Measurements from ENCODE around the gene ST3GAL3. TPM values are rescaled to one million over a fixed set of nuclear protein-coding genes. Genes with fewer than 3 reads are reported as not detected.

The ST3GAL3 gene
- total RNA-seq, 1 experiment from 2014 or later, result 8.3 TPM

GRCh38 chr1:43847882-43848281 lies 140.5 kb downstream of the ST3GAL3 start:
- H3K27ac Mint-ChIP-seq, result no peak overlapping the region
- DNase-seq, result no peak

More at GRCh38 chr1:43847882-43848281, 140.5 kb downstream of the ST3GAL3 start:
- TF ChIP-seq CTCF (conservative IDR thresholded peaks at IDR 0.05), result no peak
- H4K91ac ChIP-seq (ENCODE audit: insufficient read length, low read depth, low read length), result no peak overlapping the region
- H4K20me1 ChIP-seq (ENCODE audit: control insufficient read depth, insufficient read depth, insufficient read length), result no peaks in the 10 kb centered on the region
- no peaks in the 10 kb centered on the region for H3K79me1 ChIP-seq (ENCODE audit: insufficient read depth, low read depth, low read length, poor library complexity, severe bottlenecking)
- H2BK15ac ChIP-seq (ENCODE audit: low read depth, low read length), result no peak overlapping the region
- no peak overlapping the region for H3K4ac ChIP-seq (ENCODE audit: low read depth, low read length)
- H3K4me3 Mint-ChIP-seq, result no peak overlapping the region
- no peak overlapping the region for H2BK120ac ChIP-seq (ENCODE audit: low read depth, low read length, poor library complexity, severe bottlenecking)
- no peak overlapping the region for H2AFZ ChIP-seq (ENCODE audit: low read length)
- WGBS (ENCODE audit: extremely low coverage, insufficient read length, low lambda C conversion rate), result no CpG with 5 or more reads among the region's 4 CpGs
- no peak overlapping the region for H3K14ac ChIP-seq (ENCODE audit: insufficient read depth, low read length)
- H4K8ac ChIP-seq (replicated peaks; ENCODE audit: insufficient read length, low read depth, low read length), result no peak overlapping the region
- H3K27ac ChIP-seq (ENCODE audit: insufficient read length, low read depth, low read length), result no peak overlapping the region
- peaks cover 2 to 8% of the 10 kb centered on the region in 2 experiments; a peak in 3 of 4 replicates for H3K4me1 Mint-ChIP-seq
- H3T11ph ChIP-seq (ENCODE audit: low read length), result no peak overlapping the region
- no peaks in the 10 kb centered on the region for H3K79me2 ChIP-seq (ENCODE audit: insufficient read depth, low read length)
- H2BK12ac ChIP-seq (ENCODE audit: insufficient read length, low read depth, low read length), result no peak overlapping the region
- no peak overlapping the region for H2BK5ac ChIP-seq (ENCODE audit: insufficient read length, low read length)
- H3K56ac ChIP-seq (ENCODE audit: insufficient read length, low read depth, low read length), result no peak overlapping the region
- peaks cover 9 to 12% (median 10%) of the 10 kb centered on the region in 3 experiments for H3K36me3 Mint-ChIP-seq (ENCODE audit: insufficient read depth in 1 of 3, low read depth in 3 of 3)
- no peaks in the 10 kb centered on the region for H3K23me2 ChIP-seq (ENCODE audit: insufficient read length, low read depth, low read length, poor library complexity, severe bottlenecking)
- H3K9ac ChIP-seq (ENCODE audit: extremely low read depth, insufficient read length, low read length), result no peak overlapping the region
- no peak overlapping the region for H3K18ac ChIP-seq (ENCODE audit: insufficient read length, low read depth, low read length)
- H3K4me1 ChIP-seq (ENCODE audit: insufficient read depth, low read length), result peaks cover 2% of the 10 kb centered on the region; the same call in 1 of the 2 replicates
- H3K27me3 Mint-ChIP-seq (ENCODE audit: low read depth), result no peaks in the 10 kb centered on the region
- peaks cover 8 to 9% of the 10 kb centered on the region in 2 experiments for H3K9me3 Mint-ChIP-seq
- H3K4me2 ChIP-seq (ENCODE audit: insufficient read depth, insufficient read length, low read length), result no peak overlapping the region
- no peak overlapping the region for H3K23ac ChIP-seq (ENCODE audit: insufficient read length, low read depth, low read length)
- H3K9me3 ChIP-seq (ENCODE audit: control insufficient read depth, low read depth, low read length), result peaks cover 6% of the 10 kb centered on the region
- H4K5ac ChIP-seq (ENCODE audit: insufficient read length, low read depth, low read length), result no peak overlapping the region
- no peaks in the 10 kb centered on the region for H3K27me3 ChIP-seq (ENCODE audit: insufficient read depth, low read length)
- H2AK5ac ChIP-seq (ENCODE audit: insufficient read length, low read length), result no peak overlapping the region
- H2BK20ac ChIP-seq (ENCODE audit: low read depth, low read length, poor library complexity, severe bottlenecking), result no peak overlapping the region
